ENCODE measurements around the gene RXRG.

The RXRG gene

GRCh38 chr1:165444897-165445370 lies at the start of gene RXRG:
TSS of gene RXRG (minus strand) at chr1:165445126. CDS start at chr1:165444893, 233 bp downstream.
- no peak for TF ChIP-seq CTCF (IDR thresholded peaks at IDR 0.05; ENCODE audit: low read depth, low read length)
- no peak for DNase-seq (ENCODE audit: extremely low read depth, low read depth)

- TF ChIP-seq CTCF (IDR thresholded peaks at IDR 0.05; ENCODE audit: low read depth, low read length), result no peak
- DNase-seq (ENCODE audit: extremely low read depth, low read depth), result no peak
Measured at GRCh38 chr1:165492845-165493373, 48.0 kb upstream of the RXRG start.

- no peak for TF ChIP-seq CTCF (IDR thresholded peaks at IDR 0.05; ENCODE audit: low read depth, low read length)
- no peak for DNase-seq (ENCODE audit: extremely low read depth, low read depth)
Measured at GRCh38 chr1:165490175-165490574, 45.2 kb upstream of the RXRG start.

GRCh38 chr1:165487921-165488320 lies 43.0 kb upstream of the RXRG start:
- no peak for TF ChIP-seq CTCF (IDR thresholded peaks at IDR 0.05; ENCODE audit: low read depth, low read length)

GRCh38 chr1:165486663-165487062 lies 41.7 kb upstream of the RXRG start:
- TF ChIP-seq CTCF (IDR thresholded peaks at IDR 0.05; ENCODE audit: low read depth, low read length), result no peak
- DNase-seq (ENCODE audit: extremely low read depth, low read depth), result no peak

More at GRCh38 chr1:165487921-165488320, 43.0 kb upstream of the RXRG start:
- no peak for DNase-seq (ENCODE audit: extremely low read depth, low read depth)

- no peak for DNase-seq (ENCODE audit: extremely low read depth, low read depth)
- TF ChIP-seq CTCF (IDR thresholded peaks at IDR 0.05; ENCODE audit: low read depth, low read length), result no peak
Measured at GRCh38 chr1:165485716-165486115, 40.8 kb upstream of the RXRG start.

GRCh38 chr1:165484532-165484931 lies 39.6 kb upstream of the RXRG start:
- no peak for DNase-seq (ENCODE audit: extremely low read depth, low read depth)
- TF ChIP-seq CTCF (IDR thresholded peaks at IDR 0.05; ENCODE audit: low read depth, low read length), result no peak
